B cell (primary cell): ENCODE data around the gene NSRP1.

Experiments used
- EZH2 ChIP-seq: IDR thresholded peaks from 2 replicates; pipeline ENCODE4 v1.6.1; 2012; ENCODE audit warnings: borderline replicate concordance, low read depth, mild to moderate bottlenecking, moderate library complexity, low read length; ENCODE audit not compliant: insufficient read depth, poor library complexity, severe bottlenecking
- TF ChIP-seq, protein P1 (sequence below): fragments of 200-600 bp; IDR thresholded peaks from one replicate; pipeline ENCODE4 v1.8.0; 2022; ENCODE audit warnings: antibody characterized with exemption, mild to moderate bottlenecking

GRCh38 chr17:30116661-30117551, at the start of gene NSRP1:
- TF ChIP-seq, protein P1, sequence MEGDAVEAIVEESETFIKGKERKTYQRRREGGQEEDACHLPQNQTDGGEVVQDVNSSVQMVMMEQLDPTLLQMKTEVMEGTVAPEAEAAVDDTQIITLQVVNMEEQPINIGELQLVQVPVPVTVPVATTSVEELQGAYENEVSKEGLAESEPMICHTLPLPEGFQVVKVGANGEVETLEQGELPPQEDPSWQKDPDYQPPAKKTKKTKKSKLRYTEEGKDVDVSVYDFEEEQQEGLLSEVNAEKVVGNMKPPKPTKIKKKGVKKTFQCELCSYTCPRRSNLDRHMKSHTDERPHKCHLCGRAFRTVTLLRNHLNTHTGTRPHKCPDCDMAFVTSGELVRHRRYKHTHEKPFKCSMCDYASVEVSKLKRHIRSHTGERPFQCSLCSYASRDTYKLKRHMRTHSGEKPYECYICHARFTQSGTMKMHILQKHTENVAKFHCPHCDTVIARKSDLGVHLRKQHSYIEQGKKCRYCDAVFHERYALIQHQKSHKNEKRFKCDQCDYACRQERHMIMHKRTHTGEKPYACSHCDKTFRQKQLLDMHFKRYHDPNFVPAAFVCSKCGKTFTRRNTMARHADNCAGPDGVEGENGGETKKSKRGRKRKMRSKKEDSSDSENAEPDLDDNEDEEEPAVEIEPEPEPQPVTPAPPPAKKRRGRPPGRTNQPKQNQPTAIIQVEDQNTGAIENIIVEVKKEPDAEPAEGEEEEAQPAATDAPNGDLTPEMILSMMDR = no peak
- TF ChIP-seq EZH2 = no peak
